RCC 7860 (cell line): ENCODE data around the gene LFNG.
"Not testable (repeated sequence)": the region's sequence is repeated elsewhere in the genome, so short reads cannot be mapped to it uniquely, and the experiment has no call there.

Experiments used
- DNase-seq: peaks from one replicate; pipeline ENCODE4 v3.0.0-alpha.2; 2015; ENCODE audit warnings: low spot score
- FAIRE-seq: peaks from 2 replicates; lab custom pipeline; 2012; peaks lifted over from hg19 to GRCh38; lab: Jason Lieb, UNC

Gene LFNG

DNA sequence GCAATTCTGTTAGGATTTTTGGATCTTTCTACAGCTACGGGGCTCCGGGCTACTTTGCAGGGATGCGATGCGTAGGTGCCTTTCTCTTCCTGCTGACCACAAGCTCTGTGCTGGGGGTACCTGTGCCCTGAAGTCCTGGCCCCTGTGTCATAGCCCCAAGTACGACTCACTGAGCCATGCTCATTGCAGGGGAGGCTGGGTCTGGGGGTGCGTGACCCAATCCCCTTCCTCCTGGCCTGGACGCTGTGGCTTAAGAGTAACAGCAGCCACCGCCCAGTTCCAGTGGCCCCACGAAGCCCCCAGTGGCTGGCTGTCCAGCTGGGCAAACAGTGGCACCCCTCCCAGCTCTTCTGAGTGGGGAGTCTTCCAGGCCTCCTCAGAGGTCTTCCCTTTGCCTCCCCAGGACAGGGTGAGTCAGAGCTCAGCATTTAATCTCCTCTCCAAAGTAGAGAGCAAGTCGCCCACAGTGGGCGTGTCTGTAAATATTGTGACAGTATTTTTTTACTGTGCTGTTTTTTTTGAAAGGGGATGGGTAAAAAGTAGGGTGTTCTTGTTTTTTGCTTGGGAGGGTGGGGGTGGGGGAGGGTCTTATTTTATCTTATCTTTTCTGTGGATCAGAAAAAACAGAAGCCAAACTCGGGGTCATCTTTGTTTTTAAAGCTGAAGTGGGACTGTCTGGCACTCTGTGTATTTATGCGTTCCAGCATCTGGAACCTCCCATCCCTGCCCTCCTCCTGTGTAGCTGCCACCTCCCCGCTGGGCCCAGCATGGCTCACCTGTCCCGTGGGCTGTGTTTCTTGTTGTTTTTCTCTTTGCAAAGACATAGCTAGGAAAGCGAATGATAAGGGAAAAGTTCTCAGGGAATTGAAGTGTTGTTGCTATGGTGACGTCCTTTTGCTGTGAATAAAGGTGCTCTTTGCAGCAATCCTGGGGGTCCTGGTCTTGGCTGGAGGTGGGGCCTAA lies 8.2 kb downstream of the LFNG start:
- DNase-seq (peak; percentile 85), FAIRE-seq (peak; percentile 91)

DNA sequence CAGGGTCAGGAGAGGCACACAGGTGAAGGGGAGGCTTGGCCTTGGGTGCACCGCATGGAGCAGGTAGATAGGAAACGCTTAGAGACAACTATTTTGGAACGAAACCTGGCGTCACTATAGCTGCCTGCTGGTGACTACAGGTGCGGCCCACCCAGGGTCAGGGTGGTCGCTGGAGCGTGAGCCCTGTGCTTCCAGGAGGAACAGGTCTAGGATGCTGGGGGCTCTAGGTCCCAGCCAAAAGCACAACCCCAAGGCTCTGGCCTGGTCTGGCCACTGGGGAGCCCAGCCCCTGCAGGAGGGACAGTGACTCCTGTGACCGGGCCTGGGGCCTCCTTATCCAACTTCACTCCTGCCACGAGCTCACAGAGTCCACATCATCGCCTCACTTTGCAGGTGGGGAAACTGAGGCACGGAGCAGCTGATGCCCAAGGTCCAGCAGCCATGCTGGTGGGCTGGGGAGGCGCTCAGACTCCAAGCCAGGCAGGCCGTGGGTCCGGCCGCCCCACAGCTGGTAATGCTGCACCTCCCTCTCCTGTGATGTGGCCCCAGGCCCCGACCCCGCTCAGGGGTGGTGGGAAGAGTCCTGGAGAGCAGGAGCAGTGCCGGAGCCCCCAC lies 9.0 kb downstream of the LFNG start:
- no peak for FAIRE-seq
- DNase-seq: no peak

DNA sequence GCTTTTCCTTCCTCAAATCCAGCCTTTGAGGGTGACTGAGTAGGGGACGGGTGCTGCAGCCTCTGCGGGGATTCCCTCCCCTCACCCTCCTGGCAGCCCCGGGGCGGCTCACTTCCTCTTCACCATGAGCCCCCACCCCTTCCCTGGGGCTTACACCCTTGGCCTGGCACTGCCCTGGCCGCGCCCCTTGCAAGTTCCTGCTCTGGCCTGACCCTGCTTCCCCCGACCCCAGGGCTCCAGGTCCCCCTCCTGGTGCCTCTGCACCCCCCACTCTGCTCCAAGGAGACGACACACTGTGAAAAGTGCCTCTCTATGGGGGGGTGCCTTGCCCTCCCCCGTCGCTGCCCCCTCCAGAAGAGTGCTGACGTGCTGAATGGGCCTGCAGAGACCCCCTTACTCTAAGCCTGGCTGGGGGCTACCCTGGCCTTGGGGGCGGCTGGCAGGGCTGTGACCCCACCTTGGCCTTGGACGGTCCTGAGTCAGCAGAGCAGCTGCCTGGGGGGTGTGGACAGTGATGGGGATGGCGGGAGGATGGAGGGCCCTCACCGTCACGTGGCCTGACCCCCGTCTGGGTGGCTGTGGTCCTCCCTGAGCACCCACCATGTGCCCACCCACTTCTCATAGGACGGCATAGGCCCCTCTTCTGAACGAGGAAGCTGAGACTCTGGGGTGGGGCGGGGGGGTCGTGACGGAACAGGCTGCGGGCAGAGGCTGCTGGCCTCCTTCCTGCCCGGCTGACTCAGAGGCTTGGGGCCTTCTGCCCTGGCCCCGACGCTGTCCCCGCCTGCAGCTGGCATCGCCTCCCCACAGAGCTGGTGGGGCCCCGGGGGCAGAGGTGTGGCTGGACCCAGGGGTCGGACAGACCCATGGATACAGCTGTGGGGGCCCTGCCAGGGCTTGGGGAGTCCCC lies 9.8 kb downstream of the LFNG start:
- DNase-seq: peak; percentile 86
- no peak for FAIRE-seq

DNA sequence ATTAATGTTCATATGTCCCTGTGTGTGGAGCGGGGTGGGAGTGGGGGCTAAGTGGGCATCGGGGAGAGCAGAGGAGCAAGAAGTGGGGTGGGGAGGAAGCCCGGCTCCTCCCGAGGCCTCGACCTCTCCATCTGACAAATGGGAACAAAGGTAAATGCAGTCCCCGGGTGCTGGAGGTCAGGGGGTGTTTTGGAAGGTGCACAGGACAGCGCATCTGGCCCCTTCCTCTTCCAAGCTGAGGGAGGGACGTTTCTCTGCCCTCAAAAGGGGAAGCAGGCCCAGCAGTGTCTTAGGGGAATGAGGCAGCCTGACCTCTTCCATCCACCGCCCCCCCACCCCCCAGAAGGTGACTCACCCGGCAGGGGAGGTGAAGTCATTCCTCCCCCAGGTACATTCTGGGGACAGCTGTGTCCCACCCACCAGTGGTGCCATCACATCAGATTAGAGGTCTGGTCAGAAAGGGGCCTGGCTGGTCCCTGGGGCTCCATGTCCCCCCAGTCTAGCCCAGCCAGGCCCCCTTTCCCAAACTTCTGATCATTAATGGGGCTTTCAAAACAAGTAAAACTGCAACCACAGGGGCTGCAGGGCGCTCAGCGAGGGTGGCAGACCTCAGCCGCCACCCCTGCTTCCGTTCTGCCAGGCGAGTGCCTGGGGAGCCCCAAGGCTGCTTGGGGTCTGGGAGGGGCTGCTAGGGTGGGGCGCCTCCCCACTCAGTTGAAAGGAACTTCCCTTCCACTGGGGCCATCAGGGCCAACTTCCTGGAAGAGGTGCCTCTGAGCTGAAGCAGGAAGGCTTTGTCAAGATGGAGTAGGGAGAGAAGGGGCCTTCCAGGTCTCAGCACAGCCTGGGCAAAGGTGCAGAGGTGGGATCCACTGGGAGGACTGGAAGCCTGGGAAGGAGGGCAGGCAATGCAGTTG lies 10.8 kb downstream of the LFNG start:
- FAIRE-seq (peak; percentile 71), DNase-seq (peak; percentile 82)

DNA sequence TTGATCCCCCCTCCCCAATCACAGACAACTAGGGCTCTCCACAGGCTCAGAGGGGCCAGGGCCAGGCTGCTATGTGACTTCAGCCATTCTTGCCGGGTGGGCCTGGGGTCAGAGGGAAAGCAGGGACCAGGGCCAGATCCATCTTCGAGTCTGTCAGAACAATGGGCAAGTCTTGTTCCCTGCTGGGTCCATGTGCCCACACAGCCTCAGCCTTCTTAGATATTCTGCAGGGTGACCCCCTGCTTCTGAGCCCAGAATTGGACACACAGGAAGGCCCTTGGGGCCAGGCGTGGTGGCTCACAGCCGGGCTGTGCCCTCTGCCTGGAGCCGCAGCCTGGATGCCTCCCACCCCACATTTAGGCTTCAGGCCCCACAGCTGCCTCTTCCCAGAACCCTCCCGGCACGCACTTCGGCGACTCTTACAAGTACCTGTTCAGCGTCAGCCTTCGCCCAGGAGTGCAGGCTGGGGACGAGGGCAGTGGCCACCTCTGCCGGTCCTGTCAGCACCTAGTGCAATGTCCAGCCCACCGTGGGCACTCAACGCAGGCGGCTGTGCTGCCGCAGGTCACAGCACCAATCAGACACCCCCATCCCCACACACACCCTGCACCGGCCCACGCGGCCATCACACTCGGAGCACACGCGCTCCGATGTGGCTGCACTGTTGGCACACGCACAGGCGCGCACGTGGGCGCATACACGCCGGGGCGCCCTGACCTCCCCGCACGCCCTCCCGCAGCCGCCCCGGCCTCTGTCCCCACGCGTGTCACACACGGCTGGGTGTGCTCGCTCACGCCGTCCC lies 11.6 kb downstream of the LFNG start:
- DNase-seq, FAIRE-seq: not testable (repeated sequence)

DNA sequence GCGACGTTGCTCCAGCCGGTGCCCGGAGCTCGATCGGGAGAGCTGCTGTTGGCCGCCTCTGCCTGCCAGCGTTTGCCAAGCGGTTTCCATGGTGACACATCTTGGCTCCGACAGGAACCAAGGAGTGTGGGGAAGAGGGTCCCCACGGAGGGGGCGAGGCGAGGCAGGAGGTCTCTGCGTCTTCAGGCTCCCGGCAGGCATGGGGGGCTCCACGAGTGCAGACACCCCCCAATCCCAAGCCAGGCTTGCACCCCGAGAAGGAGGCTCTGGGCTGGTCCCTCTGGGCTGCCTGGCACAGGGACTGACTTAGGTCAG lies 12.2 kb downstream of the LFNG start:
- not testable (repeated sequence) for FAIRE-seq, DNase-seq

DNA sequence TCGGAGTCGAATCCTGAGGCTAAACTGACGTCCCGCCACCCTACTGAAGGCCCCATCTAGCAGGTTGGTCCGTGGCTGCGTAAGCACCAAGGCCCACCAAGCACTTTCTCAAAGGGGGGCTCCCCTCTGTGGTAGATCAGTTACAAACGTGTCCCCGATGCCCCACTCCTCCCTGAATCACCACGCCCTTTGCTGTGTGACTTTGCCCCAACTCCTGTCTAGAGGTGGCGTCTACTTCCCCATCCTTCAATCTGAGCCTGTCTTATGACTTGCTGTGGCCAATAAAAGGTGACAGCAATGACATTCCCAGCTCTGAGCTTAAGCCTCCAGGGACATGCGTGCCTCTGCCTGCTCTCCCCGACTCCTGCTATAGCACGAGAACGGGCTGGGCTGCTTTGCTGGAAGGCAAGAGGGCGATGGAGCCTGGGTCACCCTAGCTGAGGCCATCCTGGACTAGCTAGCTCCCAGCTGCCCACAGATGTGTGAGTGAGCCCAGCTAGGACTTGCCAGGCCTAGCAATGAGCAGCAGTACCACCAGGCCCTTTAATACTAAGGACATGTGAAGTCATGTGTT lies 12.7 kb downstream of the LFNG start:
- not testable (repeated sequence) for FAIRE-seq
- peak; percentile 41 for DNase-seq

DNA sequence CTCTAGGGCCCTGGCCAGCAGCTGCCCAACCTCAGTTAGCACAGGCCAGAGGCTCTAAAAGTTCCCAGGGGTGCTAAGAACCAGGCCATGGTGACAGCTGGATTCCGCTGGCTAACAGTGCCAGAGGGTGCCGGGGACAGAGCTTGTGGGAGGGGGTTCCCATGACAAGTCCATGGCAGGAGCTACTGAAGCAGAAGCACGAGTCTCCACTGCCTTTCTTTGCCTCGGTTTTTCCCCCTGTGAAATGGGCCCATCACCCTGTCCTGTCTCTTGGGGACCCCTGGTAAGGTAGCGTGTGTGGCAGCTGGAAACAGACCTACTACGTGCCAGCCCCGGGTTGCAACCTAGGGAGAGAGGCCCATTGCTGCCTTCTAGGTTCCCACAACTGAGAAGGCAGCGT lies 13.2 kb downstream of the LFNG start:
- not testable (repeated sequence) for FAIRE-seq, DNase-seq

DNA sequence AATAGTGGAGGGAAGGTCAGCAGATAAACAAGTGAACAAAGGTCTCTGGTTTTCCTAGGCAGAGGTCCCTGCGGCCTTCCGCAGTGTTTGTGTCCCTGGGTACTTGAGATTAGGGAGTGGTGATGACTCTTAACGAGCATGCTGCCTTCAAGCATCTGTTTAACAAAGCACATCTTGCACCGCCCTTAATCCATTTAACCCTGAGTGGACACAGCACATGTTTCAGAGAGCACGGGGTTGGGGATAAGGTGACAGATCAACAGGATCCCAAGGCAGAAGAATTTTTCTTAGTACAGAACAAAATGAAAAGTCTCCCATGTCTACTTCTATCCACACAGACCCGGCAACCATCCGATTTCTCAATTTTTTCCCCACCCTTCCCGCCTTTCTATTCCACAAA lies 14.0 kb downstream of the LFNG start:
- not testable (repeated sequence) for FAIRE-seq, DNase-seq

DNA sequence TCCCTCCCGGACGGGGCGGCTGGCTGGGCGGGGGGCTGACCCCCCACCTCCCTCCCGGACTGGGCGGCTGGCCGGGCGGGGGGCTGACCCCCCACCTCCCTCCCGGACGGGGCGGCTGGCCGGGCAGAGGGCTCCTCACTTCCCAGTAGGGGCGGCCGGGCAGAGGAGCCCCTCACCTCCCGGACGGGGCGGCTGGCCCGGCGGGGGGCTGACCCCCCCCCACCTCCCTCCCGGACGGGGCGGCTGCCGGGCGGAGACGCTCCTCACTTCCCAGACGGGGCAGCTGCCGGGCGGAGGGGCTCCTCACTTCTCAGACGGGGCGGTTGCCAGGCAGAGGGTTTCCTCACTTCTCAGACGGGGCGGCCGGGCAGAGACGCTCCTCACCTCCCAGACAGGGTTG lies 14.6 kb downstream of the LFNG start:
- DNase-seq, FAIRE-seq: not testable (repeated sequence)

DNA sequence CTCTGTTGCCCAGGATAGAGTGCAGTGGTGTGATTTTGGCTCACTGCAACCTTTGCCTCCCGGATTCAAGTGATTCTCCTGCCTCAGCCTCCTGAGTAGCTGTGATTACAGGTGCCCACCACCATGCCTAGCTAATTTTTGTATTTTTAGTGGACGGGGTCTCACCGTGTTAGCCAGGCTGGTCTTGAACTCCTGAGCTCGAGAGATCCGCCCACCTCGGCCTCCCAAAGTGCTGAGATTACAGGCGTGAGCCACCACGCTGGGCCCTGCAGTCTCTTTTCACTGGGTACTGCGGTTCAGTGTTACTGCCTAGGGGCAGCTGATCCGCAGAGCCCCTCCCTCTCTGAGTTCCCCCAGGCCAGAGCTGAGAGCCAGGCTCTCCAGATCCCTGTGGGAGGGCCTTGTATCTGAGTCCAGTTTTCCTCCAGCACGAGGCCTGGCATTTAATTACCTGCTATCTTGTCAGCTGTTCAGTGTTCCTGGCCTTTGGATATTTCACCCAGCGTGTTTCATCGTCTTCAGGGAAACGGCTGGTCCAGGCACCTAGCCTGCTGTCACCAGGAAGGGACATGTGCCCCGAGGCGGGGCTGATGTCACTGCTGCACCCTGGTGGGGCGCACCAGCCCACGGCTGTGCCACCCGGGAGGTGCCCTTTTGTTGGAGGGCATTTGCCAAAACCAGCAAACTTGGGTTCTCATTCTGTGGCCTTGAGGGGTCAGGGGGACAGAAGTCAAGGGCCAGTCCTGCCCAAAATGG lies 16.5 kb downstream of the LFNG start:
- FAIRE-seq: not testable (repeated sequence)

DNA sequence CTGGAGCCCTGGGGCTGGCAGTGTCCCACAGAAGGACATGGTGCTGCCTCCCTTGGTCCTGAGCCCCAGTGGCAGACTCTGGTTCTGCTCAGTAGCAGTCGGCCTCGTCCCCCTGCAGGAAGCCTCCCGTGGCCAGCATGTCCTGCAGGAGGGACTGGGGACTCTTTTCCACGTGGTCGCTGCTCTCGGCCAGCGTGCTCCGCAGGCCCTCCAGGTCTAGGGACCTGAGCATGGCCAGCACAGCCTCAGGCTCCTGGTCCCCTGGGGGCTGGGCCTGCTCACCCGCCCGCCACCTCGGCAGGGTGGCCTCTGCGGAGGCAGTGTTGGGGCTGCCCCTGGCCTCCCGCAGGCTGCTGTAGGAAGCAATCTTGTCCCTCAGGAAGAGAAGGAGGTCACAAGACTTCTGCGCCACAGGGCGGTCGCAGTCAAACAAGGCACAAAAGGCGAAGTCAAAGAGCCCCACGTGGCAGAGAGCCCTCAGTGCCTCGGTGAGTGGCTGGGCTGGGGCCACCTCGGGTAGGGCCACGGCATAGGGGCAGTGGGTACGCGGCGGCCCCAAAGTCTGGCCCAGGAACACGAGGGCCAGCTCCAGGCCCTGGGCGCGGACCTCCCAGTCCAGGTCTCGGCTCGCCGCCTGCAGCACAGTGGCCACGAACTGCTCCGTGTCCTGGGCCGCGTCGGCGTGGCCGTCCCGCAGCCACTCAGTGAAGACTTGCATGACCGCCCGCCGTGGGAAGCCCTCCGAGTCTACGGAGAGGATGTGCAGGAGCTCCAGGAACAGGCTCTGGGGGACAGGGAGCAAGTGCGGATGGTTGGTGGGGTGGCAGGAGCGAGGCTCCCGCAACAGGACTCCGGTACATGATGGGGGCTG lies 18.6 kb downstream of the LFNG start:
- FAIRE-seq (no peak), DNase-seq (no peak)

More for the DNA sequence above, 16.5 kb downstream of the LFNG start:
- DNase-seq: not testable (repeated sequence)

DNA sequence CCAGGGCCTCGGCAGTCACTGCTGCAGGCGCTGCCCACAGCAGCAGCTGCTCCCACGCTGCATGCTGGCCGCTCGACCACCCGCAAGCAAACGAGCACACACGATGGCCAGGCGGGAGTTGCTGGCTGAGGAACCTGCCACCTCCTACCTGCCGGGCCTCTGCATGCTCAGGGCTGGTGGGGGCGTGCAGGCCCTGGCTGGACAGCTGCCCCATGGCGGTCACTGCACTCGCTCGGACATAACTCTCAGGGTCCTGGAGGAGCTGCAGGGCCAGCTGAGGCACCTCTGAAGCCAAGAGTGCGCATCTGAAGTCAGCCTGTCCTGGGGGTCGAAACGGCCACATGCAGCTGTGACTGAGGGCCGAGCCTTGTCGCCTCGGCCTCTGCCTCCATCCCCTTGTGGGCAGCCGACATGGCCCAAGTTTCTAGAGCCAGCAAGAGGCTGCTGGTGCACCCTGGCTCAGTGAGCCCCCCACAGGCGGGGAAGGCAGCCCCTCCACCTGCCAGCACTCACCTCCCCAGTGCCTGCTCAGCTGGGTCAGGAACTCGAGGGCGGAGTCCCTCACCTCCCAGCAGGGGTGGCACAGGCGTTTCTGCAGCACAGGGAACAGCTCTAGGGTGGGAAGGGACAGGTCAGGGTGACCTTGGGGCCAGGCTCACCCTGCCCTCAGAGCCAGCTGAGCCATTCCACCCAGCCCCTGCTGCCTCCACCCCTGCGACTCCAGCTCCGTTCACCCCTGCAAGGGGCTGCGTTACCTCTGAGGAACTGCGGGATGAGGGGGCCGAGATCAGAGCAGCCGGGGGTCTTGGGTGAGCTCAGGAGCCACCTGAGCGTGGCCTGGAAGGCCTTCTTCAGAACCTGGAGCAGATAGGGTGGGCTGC lies 19.7 kb downstream of the LFNG start:
- FAIRE-seq (no peak), DNase-seq (no peak)

DNA sequence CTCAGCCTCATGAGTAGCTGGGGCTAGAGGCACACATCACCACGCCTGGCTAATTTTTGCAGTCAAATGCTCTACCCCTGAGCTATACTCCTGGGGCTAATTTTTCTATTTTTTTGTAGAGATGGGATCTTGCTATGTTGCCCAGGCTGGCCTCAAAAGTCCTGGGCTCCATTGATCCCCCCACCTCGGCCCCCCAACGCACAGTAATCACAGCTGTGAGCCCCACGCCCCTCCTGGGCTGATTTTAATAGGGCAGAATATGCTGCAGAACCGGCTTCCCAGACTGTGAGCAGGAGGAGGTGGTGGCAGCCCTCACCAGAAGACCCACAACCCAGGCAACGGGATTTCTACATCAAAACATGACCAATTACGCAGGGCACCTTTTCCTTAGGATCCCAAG lies 20.6 kb downstream of the LFNG start:
- DNase-seq (no peak), FAIRE-seq (no peak)

DNA sequence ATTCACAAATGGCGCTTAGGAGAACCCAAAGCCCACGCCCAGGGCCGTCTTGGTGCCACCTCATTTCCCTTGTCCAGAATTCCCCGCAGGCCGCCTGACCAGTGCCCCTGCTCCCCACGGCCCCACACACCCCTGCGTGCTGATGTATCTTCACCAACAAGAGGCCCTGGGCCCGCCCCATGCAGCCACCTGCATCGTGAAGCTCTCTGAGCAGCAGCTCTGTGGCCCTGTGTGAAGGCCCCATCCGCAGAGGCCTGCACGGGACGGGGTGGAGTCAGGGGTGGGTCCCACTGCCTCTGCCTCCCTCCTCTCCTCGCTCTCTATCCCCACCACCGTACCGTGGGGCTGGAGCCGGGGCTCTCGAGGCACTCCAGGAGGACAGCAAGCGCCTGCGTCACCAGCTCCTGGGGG lies 21.1 kb downstream of the LFNG start:
- no peak for DNase-seq
- no peak for FAIRE-seq

DNA sequence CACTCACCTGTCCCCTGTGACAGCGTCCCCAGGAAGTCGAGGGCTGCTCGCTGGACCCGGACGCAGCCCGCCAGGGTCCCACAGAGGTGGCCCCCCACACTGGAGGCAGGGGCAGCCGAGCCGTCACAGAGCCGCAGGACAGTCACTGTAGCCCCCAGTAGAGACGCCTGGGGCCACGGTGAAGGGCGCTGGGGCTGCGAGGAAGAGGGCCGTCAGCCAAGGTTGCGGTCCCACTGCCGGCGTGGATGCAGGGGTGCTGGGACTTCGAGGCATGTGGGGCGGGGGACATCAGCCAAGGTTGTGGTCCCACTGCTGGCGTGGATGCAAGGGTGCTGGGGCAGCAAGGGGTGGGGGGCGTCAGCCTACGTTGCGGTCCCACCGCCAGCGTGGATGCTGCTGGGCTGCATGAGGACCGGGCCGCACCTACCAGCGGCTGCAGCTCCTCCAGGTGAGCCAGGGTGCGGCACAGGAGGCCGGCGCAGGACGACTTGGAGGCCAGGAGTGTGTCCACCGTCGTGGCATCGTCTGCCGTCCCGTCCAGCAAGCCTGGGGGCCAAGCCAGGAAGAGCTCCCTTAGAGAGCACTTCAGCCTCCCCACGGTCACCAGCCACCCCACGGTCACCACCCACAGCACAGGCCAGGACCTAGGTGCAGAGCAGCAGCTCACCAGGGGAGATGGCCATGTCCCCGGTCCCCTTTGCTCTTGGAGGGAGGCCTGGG lies 21.9 kb downstream of the LFNG start:
- DNase-seq (no peak), FAIRE-seq (no peak)
